Cardiac fibroblast (primary cell): ENCODE results near the gene ATP12A.
A peak's percentile ranks its signal among the peaks of the same experiment; 100 is the strongest.

ENCODE experiments used
- DNase-seq, 2 donors: peaks; one replicate each; pipeline versions ENCODE4 v3.0.0 to v3.0.0-alpha.2; 2010; ENCODE audit warnings: low read depth in 2 of 2
- H3K4me3 ChIP-seq, 2 donors: replicated peaks in 1 of 2; 1 replicate in 1 of 2; 2 replicates in 1 of 2; pipeline ENCODE4 v1.5.1; 2011; ENCODE audit warnings: low read depth in 2 of 2, low read length in 2 of 2, mild to moderate bottlenecking in 2 of 2, moderate library complexity in 1 of 2
- TF ChIP-seq, protein P1 (sequence below): IDR thresholded peaks from one replicate; pipeline ENCODE4 v1.5.1; 2011; ENCODE audit warnings: low read depth, mild to moderate bottlenecking, low read length, inconsistent platforms

ATP12A gene

GRCh38 chr13:24670174-24670573 is 10.0 kb upstream of the ATP12A start:
- DNase-seq: no peak
- TF ChIP-seq, protein P1, sequence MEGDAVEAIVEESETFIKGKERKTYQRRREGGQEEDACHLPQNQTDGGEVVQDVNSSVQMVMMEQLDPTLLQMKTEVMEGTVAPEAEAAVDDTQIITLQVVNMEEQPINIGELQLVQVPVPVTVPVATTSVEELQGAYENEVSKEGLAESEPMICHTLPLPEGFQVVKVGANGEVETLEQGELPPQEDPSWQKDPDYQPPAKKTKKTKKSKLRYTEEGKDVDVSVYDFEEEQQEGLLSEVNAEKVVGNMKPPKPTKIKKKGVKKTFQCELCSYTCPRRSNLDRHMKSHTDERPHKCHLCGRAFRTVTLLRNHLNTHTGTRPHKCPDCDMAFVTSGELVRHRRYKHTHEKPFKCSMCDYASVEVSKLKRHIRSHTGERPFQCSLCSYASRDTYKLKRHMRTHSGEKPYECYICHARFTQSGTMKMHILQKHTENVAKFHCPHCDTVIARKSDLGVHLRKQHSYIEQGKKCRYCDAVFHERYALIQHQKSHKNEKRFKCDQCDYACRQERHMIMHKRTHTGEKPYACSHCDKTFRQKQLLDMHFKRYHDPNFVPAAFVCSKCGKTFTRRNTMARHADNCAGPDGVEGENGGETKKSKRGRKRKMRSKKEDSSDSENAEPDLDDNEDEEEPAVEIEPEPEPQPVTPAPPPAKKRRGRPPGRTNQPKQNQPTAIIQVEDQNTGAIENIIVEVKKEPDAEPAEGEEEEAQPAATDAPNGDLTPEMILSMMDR: no peak
- H3K4me3 ChIP-seq: no peak overlapping the region

- H3K4me3 ChIP-seq: no peak overlapping the region
- peak; percentile 11 to 21 for DNase-seq
- TF ChIP-seq, protein P1: no peak
Observed at GRCh38 chr13:24670961-24671381, 9.2 kb upstream of the ATP12A start.

GRCh38 chr13:24671386-24672113 is 8.7 kb upstream of the ATP12A start:
- H3K4me3 ChIP-seq: peak overlapping the region in 1 of 2 donors; percentile 24
- peak; percentile 84 to 89 for DNase-seq
- TF ChIP-seq, protein P1: peak; percentile 71

GRCh38 chr13:24672141-24673132 is 7.8 kb upstream of the ATP12A start:
- no peak overlapping the region for H3K4me3 ChIP-seq
- peak in 1 of 2 donors; percentile 7 for DNase-seq
- TF ChIP-seq, protein P1: no peak

- no peak for DNase-seq
- TF ChIP-seq, protein P1: no peak
- no peak overlapping the region for H3K4me3 ChIP-seq
Observed at GRCh38 chr13:24675806-24676570, 4.2 kb upstream of the ATP12A start.

DNA sequence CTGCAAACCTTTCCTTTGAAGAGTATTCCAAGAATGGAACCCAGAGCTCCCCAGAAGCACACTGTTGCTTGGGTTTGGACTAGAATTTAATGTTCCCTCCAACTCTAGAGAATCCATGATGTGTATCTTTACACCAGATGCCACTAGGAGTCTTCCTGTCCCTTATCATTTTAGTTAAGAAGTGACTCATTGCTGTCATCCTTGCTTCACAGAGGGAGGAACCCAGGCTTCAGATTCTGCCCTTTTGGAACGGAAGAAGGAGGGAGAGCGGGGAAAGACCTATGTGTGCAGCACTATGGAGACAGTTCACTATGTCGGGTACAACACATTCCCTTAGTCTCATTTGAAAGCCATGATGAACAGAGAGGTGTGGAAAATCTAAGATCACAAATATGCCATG is 2.1 kb upstream of the ATP12A start:
- DNase-seq: no peak
- TF ChIP-seq, protein P1: no peak

More for the DNA sequence above, 2.1 kb upstream of the ATP12A start:
- H3K4me3 ChIP-seq: no peak overlapping the region
